ENCODE results near the gene C1QA. TPM values are rescaled to one million over a fixed set of nuclear protein-coding genes. Genes with fewer than 3 reads are reported as not detected.

Gene C1QA
- total RNA-seq, 2 donors from 2014 or later: 29.7 to 68.0 TPM

- Histone ChIP-seq H3K27me3 (peaks cover 0 to 6% of the 10 kb centered on the region in 2 donors), H3K9me3 (no peaks in the 10 kb centered on the region), H3K4me3 (no peak overlapping the region), H3K27ac (no peak overlapping the region), H3K36me3 (replicated peaks in 1 of 2; ENCODE audit: insufficient read depth in 1 of 2, low read depth in 2 of 2) (no peaks in the 10 kb centered on the region), H3K4me1 (no peaks in the 10 kb centered on the region)
- ATAC-seq (no peak), DNase-seq (no peak)
- intact Hi-C loops (cut with DNase I): no loop called here
- WGBS, 2 donors: 49 to 73% methylated on average over 2 of the region's 2 CpGs
- TF ChIP-seq POLR2A (IDR thresholded peaks at IDR 0.05): no peak
- TF ChIP-seq CTCF (IDR thresholded peaks at IDR 0.05): no peak
These were observed 20.5 kb upstream of the C1QA start for GRCh38 chr1:22615886-22616285.

- intact Hi-C loops (cut with DNase I): no loop called here
- ATAC-seq (no peak), DNase-seq (no peak)
- 53 to 64% methylated on average over 2 to 10 of the region's 11 CpGs for WGBS, 2 donors
- H3K9me3 ChIP-seq: no peaks in the 10 kb centered on the region
- no peak overlapping the region for H3K27ac ChIP-seq
- H3K4me3 ChIP-seq: no peak overlapping the region
- no peaks in the 10 kb centered on the region for H3K4me1 ChIP-seq
- no peaks in the 10 kb centered on the region for H3K36me3 ChIP-seq (replicated peaks in 1 of 2; ENCODE audit: insufficient read depth in 1 of 2, low read depth in 2 of 2)
- no peak for TF ChIP-seq POLR2A (IDR thresholded peaks at IDR 0.05)
- no peak for TF ChIP-seq CTCF (IDR thresholded peaks at IDR 0.05)
- peaks cover 0 to 6% of the 10 kb centered on the region in 2 donors for H3K27me3 ChIP-seq
These were observed 19.9 kb upstream of the C1QA start for GRCh38 chr1:22616571-22616970.

- H3K4me3 ChIP-seq: no peak overlapping the region
- TF ChIP-seq POLR2A (IDR thresholded peaks at IDR 0.05) (no peak), CTCF (IDR thresholded peaks at IDR 0.05) (no peak)
- no peaks in the 10 kb centered on the region for H3K36me3 ChIP-seq (replicated peaks in 1 of 2; ENCODE audit: insufficient read depth in 1 of 2, low read depth in 2 of 2)
- DNase-seq: no peak
- no peaks in the 10 kb centered on the region for H3K9me3 ChIP-seq
- intact Hi-C loops (cut with DNase I): no loop called here
- ATAC-seq: no peak
- 27 to 38% methylated on average over 9 to 16 of the region's 16 CpGs for WGBS, 2 donors
- H3K27me3 ChIP-seq: no peaks in the 10 kb centered on the region
- H3K27ac ChIP-seq: no peak overlapping the region
- H3K4me1 ChIP-seq: no peaks in the 10 kb centered on the region
These were observed 18.4 kb upstream of the C1QA start for GRCh38 chr1:22618056-22618455.

GRCh38 chr1:22619252-22619651 is 17.2 kb upstream of the C1QA start:
- TF ChIP-seq CTCF (IDR thresholded peaks at IDR 0.05): no peak
- TF ChIP-seq POLR2A (IDR thresholded peaks at IDR 0.05): no peak
- Histone ChIP-seq H3K4me3 (no peak overlapping the region), H3K9me3 (no peaks in the 10 kb centered on the region), H3K36me3 (replicated peaks in 1 of 2; ENCODE audit: insufficient read depth in 1 of 2, low read depth in 2 of 2) (no peaks in the 10 kb centered on the region), H3K4me1 (no peaks in the 10 kb centered on the region), H3K27ac (no peak overlapping the region), H3K27me3 (no peaks in the 10 kb centered on the region)
- intact Hi-C loops (cut with DNase I): no loop called here
- WGBS, 2 donors: 71 to 80% methylated on average over 7 of the region's 7 CpGs
- no peak for DNase-seq
- ATAC-seq: no peak

GRCh38 chr1:22619798-22620197 is 16.6 kb upstream of the C1QA start:
- Histone ChIP-seq H3K27me3 (no peaks in the 10 kb centered on the region), H3K4me1 (no peaks in the 10 kb centered on the region), H3K27ac (no peak overlapping the region), H3K9me3 (no peaks in the 10 kb centered on the region), H3K36me3 (replicated peaks in 1 of 2; ENCODE audit: insufficient read depth in 1 of 2, low read depth in 2 of 2) (no peaks in the 10 kb centered on the region), H3K4me3 (no peak overlapping the region)
- TF ChIP-seq POLR2A (IDR thresholded peaks at IDR 0.05) (no peak), CTCF (IDR thresholded peaks at IDR 0.05) (no peak)
- intact Hi-C loops (cut with DNase I): no loop called here
- DNase-seq (no peak), ATAC-seq (no peak)
- 54 to 69% methylated on average over 10 to 12 of the region's 12 CpGs for WGBS, 2 donors
